Smooth muscle cell of bladder (primary cell): ENCODE measurements around the gene CCDC66. TPM values are rescaled to one million over a fixed set of nuclear protein-coding genes. Genes with fewer than 3 reads are reported as not detected.

Experiments
- total RNA-seq: library from RNA; depleted of rRNA; stranded (reverse); fragments of >200 nt; gene quantifications from 2 replicates; pipeline ENCODE4 v1.2.3, GENCODE V29; 2014

CCDC66 gene
- 17.1 and 23.8 TPM in 2 replicates for total RNA-seq

DNA sequence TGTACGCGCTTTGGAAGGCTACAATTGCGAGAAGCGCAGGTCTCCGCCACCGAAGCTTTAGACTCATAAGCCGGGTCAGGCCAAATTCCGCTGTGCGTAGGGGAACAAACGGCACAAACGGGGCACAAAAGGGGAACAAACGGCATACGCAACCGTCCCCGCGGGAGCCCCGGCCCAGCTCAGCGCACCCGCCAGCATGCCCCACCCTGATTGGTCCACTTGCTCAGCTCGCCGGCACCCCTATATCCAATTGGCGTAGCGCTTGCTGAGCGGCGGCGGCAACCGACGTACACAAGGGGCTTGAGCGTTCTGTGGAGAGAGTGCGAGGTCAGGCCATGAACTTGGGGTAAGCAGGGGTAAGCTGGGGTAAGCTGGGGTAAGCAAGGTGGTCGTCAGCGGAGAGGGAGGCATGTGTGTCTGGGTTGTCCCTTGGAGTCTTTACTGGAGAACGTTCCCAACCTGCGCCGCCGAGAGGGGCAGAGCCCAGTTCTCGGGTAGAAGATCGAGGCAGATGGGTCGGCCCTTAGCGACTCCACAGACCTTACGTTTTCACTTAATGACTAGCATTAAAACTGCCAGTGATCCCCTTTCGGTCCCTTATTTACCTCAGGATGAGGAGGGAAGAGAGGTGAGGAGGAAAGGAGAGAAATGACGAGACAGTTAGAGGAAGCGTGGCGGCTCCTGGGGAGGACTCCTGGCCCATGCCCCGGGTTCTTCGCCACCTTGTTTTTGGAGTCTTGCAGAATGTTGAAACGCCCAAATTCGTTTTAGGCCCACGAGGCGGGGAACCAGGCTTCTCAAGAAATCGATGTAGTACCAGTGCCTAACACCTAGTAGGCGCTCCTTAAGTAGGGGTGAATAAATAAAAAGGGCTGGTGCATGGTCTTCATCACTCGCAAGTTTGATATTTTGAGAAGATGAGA lies at the start of gene CCDC66:
TSS of gene CCDC66 (plus strand) at position 268 of the 923 bp plus-strand sequence. CDS start at position 336, 68 bp downstream.

Other genes with a start within 250 kb of the CCDC66 start
- gene ERC2, start 88.7 kb upstream of the CCDC66 start, total RNA-seq, result not detected in 2 replicates
- 71.7 and 74.8 TPM in 2 replicates for gene TASOR, start 126.1 kb downstream of the CCDC66 start, total RNA-seq
- 19.9 and 27.3 TPM in 2 replicates for gene ARHGEF3, start 244.8 kb downstream of the CCDC66 start, total RNA-seq